ENCODE results near the gene TAMALIN. TPM values are rescaled to one million over a fixed set of nuclear protein-coding genes. Genes with fewer than 3 reads are reported as not detected.

Gene TAMALIN
- total and polyA plus RNA-seq, 8 donors: 30.6 to 63.7 (median 43.5) TPM

GRCh38 chr12:52022841-52023181 is 16.1 kb downstream of the TAMALIN start:
- intact Hi-C loops (cut with DNase I): loop anchor here in 1 of 2 donors (10.0 kb wide), 1 partner anchor 102 kb away; no protein-coding TSS in a partner anchor
- Histone ChIP-seq H3K4me1 (peaks cover 3 to 48% of the 10 kb centered on the region in 2 donors), H3K27ac (peak overlapping the region; percentile 2 to 85), H3K27me3 (peaks cover 0 to 14% of the 10 kb centered on the region in 2 donors), H3K36me3 (no peaks in the 10 kb centered on the region), H3K4me3 (peak overlapping the region; percentile 37 to 47), H3K9me3 (no peaks in the 10 kb centered on the region)
- DNase-seq: no peak
- TF ChIP-seq, protein P1, sequence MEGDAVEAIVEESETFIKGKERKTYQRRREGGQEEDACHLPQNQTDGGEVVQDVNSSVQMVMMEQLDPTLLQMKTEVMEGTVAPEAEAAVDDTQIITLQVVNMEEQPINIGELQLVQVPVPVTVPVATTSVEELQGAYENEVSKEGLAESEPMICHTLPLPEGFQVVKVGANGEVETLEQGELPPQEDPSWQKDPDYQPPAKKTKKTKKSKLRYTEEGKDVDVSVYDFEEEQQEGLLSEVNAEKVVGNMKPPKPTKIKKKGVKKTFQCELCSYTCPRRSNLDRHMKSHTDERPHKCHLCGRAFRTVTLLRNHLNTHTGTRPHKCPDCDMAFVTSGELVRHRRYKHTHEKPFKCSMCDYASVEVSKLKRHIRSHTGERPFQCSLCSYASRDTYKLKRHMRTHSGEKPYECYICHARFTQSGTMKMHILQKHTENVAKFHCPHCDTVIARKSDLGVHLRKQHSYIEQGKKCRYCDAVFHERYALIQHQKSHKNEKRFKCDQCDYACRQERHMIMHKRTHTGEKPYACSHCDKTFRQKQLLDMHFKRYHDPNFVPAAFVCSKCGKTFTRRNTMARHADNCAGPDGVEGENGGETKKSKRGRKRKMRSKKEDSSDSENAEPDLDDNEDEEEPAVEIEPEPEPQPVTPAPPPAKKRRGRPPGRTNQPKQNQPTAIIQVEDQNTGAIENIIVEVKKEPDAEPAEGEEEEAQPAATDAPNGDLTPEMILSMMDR (IDR thresholded peaks at IDR 0.05): no peak
- ATAC-seq: no peak

DNA sequence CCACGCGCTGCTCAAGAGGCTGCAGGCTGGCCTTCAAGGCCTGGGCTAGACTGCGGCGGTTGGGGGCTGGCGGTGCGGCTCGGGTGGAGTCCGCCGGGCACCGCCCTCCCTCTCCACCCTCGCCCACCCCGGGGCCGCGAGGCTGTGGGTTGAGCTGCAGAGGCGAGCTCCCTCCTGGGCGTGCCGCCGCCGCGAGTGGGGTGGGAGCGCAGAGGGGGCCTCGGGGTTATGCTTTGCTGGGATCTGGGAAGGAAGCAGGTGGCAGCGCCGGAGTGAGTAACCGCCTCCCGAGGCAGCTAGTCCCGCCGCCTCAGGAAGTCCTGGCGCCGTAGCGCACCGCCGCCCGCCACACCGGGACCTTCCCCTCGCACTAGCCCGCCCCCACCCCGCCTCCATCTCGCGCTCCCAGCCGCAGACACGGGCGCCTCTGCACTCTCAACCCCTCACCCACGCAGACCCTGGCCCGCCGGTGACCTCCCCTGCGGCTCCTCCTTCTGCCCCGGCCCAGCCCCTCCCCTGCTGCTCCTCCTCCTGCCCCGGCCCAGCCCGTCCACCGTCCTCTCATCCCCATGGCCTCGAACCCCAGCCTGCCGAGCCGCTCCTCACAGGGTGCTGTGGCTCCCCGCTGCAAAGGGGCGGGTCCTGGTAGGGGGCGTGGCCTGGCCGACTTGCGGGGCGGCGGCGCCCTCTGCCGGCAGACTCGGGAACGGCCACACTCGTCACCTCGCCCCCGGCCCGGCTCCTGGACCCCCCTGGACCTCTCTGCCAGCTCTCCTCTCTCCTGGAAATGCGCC is 16.6 kb downstream of the TAMALIN start:
- peak in 3 of 4 donors; percentile 84 to 99 (median 91) for DNase-seq
- TF ChIP-seq, protein P1 (IDR thresholded peaks at IDR 0.05): peak; percentile 92 to 94
- Histone ChIP-seq H3K4me3 (peak overlapping the region; percentile 37 to 47), H3K27me3 (peaks cover 0 to 14% of the 10 kb centered on the region in 2 donors), H3K36me3 (no peaks in the 10 kb centered on the region), H3K27ac (peak overlapping the region; percentile 31 to 85), H3K9me3 (no peaks in the 10 kb centered on the region), H3K4me1 (peaks cover 3 to 48% of the 10 kb centered on the region in 2 donors)
- ATAC-seq: peak; percentile 80
- intact Hi-C loops (cut with DNase I): loop anchor here in 1 of 2 donors (10.0 kb wide), 1 partner anchor 101 kb away; no protein-coding TSS in a partner anchor

GRCh38 chr12:52023976-52024688 is 17.4 kb downstream of the TAMALIN start:
- ATAC-seq (no peak), DNase-seq (no peak)
- Histone ChIP-seq H3K36me3 (no peaks in the 10 kb centered on the region), H3K27me3 (peaks cover 0 to 14% of the 10 kb centered on the region in 2 donors), H3K27ac (peak overlapping the region; percentile 31 to 85), H3K4me3 (peak overlapping the region; percentile 37 to 47), H3K9me3 (no peaks in the 10 kb centered on the region), H3K4me1 (peaks cover 3 to 48% of the 10 kb centered on the region in 2 donors)
- intact Hi-C loops (cut with DNase I): loop anchor here in 1 of 2 donors (10.0 kb wide), 1 partner anchor 101 kb away; no protein-coding TSS in a partner anchor
- TF ChIP-seq, protein P1 (IDR thresholded peaks at IDR 0.05): peak in 1 of 2 donors; percentile 37

DNA sequence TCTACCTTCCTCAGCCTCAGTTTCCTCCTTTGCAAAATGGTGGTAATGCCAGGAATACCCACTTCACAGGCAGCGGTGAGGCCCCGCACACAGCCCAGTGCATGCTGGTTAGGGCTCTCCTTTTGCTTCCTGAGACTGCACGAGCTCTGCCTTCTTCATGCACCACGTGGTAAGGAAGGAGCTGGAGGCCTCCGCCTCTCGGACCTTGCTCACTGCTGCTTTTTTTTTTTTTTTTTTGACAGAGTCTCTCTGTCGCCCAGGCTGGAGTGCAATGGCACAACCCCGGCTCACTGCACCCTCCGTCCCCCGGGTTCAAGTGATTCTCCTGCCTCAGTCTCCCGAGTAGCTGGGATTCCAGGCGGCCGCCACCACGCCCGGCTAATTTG is 18.1 kb downstream of the TAMALIN start:
- TF ChIP-seq, protein P1 (IDR thresholded peaks at IDR 0.05): no peak
- intact Hi-C loops (cut with DNase I): loop anchor here in 1 of 2 donors (10.0 kb wide), 1 partner anchor 100 kb away; no protein-coding TSS in a partner anchor
- H3K27me3 ChIP-seq: peaks cover 0 to 14% of the 10 kb centered on the region in 2 donors
- H3K4me1 ChIP-seq: peaks cover 3 to 48% of the 10 kb centered on the region in 2 donors
- ATAC-seq (peak; percentile 33), DNase-seq (peak in 2 of 4 donors; percentile 62 to 68)
- no peaks in the 10 kb centered on the region for H3K9me3 ChIP-seq
- peak overlapping the region in 1 of 2 donors; percentile 47 for H3K4me3 ChIP-seq
- H3K36me3 ChIP-seq: no peaks in the 10 kb centered on the region
- H3K27ac ChIP-seq: peak overlapping the region; percentile 76 to 85

All from left lung (tissue), 10 donors.